ENCODE measurements around the gene FYB1. TPM values are rescaled to one million over a fixed set of nuclear protein-coding genes. Genes with fewer than 3 reads are reported as not detected.

FYB1 gene
- total RNA-seq, 1 donor, result under 0.01 TPM

DNA sequence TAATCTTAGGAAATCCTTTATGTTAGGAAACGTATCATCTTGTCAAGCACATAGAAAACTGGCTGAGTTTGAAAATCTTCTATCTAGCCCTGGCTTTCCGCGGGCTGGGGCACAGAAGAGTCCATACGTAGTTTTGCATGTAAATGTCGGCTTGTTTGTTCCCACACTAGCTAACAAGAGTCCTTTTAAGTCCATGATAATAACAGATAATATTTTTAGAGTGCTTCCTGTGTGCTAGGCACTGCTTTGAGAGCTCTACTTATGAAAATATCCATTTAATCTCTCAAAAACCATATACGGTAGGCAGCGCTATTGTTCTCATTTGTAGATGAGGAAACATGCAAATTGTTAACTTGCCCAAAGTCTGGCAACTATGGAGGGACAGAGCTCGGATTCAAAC, 40.5 kb downstream of the FYB1 start:
- TF ChIP-seq, protein P1, sequence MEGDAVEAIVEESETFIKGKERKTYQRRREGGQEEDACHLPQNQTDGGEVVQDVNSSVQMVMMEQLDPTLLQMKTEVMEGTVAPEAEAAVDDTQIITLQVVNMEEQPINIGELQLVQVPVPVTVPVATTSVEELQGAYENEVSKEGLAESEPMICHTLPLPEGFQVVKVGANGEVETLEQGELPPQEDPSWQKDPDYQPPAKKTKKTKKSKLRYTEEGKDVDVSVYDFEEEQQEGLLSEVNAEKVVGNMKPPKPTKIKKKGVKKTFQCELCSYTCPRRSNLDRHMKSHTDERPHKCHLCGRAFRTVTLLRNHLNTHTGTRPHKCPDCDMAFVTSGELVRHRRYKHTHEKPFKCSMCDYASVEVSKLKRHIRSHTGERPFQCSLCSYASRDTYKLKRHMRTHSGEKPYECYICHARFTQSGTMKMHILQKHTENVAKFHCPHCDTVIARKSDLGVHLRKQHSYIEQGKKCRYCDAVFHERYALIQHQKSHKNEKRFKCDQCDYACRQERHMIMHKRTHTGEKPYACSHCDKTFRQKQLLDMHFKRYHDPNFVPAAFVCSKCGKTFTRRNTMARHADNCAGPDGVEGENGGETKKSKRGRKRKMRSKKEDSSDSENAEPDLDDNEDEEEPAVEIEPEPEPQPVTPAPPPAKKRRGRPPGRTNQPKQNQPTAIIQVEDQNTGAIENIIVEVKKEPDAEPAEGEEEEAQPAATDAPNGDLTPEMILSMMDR (IDR thresholded peaks at IDR 0.05; ENCODE audit: extremely low read depth, low read depth, low read length), result no peak
- no peak overlapping the region for H3K4me2 ChIP-seq (ENCODE audit: insufficient read depth, low read length)
- DNase-seq (ENCODE audit: insufficient read length, low spot score, missing footprints), result no peak

DNA sequence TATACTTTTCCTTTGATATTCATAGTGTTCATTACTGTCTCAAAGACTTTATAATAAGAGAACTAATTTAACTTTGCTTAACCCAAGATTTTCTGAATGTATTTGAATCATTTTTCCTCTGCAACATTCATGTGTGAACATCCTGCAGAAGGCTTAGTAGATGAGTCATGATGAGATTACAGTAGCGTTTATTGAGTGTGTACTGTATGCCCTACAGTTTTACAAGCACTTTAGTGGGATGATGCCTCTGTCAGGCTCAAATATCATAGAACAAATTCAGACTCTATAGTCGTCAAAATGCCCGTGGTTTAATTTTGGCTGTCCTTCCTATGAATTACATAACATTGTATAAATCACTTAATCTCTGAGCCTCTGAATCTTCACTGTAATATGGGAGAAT, 41.2 kb downstream of the FYB1 start:
- H3K27me3 ChIP-seq (ENCODE audit: insufficient read depth, low read length), result peaks cover 7% of the 10 kb centered on the region
- H3K4me2 ChIP-seq (ENCODE audit: insufficient read depth, low read length), result no peak overlapping the region
- H3K79me2 ChIP-seq (ENCODE audit: insufficient read depth, low read length), result no peaks in the 10 kb centered on the region
- H3K4me3 ChIP-seq (ENCODE audit: insufficient read depth, low read length), result no peak overlapping the region
- H3K27ac ChIP-seq (ENCODE audit: low read depth, low read length), result no peak overlapping the region
- no peaks in the 10 kb centered on the region for H3K4me1 ChIP-seq (ENCODE audit: insufficient read depth, low read length)
- H3K36me3 ChIP-seq (ENCODE audit: insufficient read depth, low read length), result no peaks in the 10 kb centered on the region
- no peaks in the 10 kb centered on the region for H4K20me1 ChIP-seq (ENCODE audit: insufficient read depth, low read length)
- no peak overlapping the region for H2AFZ ChIP-seq (ENCODE audit: low read length)
- H3K9me3 ChIP-seq (ENCODE audit: low read depth, low read length), result no peaks in the 10 kb centered on the region
- TF ChIP-seq, protein P1 (IDR thresholded peaks at IDR 0.05; ENCODE audit: extremely low read depth, low read depth, low read length), result no peak
- no peak for DNase-seq (ENCODE audit: insufficient read length, low spot score, missing footprints)

More for the DNA sequence above, 40.5 kb downstream of the FYB1 start:
- H3K79me2 ChIP-seq (ENCODE audit: insufficient read depth, low read length), result no peaks in the 10 kb centered on the region
- H3K27ac ChIP-seq (ENCODE audit: low read depth, low read length), result no peak overlapping the region
- H3K4me3 ChIP-seq (ENCODE audit: insufficient read depth, low read length), result no peak overlapping the region
- H3K27me3 ChIP-seq (ENCODE audit: insufficient read depth, low read length), result peaks cover 7% of the 10 kb centered on the region
- H4K20me1 ChIP-seq (ENCODE audit: insufficient read depth, low read length), result no peaks in the 10 kb centered on the region
- no peaks in the 10 kb centered on the region for H3K36me3 ChIP-seq (ENCODE audit: insufficient read depth, low read length)
- H2AFZ ChIP-seq (ENCODE audit: low read length), result no peak overlapping the region
- H3K4me1 ChIP-seq (ENCODE audit: insufficient read depth, low read length), result no peaks in the 10 kb centered on the region
- H3K9me3 ChIP-seq (ENCODE audit: low read depth, low read length), result no peaks in the 10 kb centered on the region

DNA sequence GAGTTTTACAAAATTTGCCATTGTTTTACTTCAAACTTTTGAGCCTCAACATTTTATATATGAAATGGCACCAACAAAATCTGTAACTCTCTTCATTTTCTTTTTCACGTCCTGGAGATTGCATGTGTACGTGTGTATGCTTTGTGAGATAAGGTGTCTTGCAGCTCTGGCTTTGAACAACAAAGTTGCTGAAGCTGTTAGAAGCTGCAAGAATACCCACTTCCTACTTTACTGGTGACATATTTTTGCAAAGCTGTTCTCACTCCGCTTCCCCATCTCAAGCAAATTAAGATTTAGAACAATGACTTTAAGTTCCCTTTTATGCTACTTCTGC, 41.8 kb downstream of the FYB1 start:
- H3K4me2 ChIP-seq (ENCODE audit: insufficient read depth, low read length), result no peak overlapping the region
- peaks cover 7% of the 10 kb centered on the region for H3K27me3 ChIP-seq (ENCODE audit: insufficient read depth, low read length)
- H3K36me3 ChIP-seq (ENCODE audit: insufficient read depth, low read length), result no peaks in the 10 kb centered on the region
- H3K79me2 ChIP-seq (ENCODE audit: insufficient read depth, low read length), result no peaks in the 10 kb centered on the region
- no peak overlapping the region for H3K27ac ChIP-seq (ENCODE audit: low read depth, low read length)
- TF ChIP-seq, protein P1 (IDR thresholded peaks at IDR 0.05; ENCODE audit: extremely low read depth, low read depth, low read length), result no peak
- no peak overlapping the region for H2AFZ ChIP-seq (ENCODE audit: low read length)
- no peak for DNase-seq (ENCODE audit: insufficient read length, low spot score, missing footprints)
- no peak overlapping the region for H3K4me3 ChIP-seq (ENCODE audit: insufficient read depth, low read length)
- H3K4me1 ChIP-seq (ENCODE audit: insufficient read depth, low read length), result no peaks in the 10 kb centered on the region
- H4K20me1 ChIP-seq (ENCODE audit: insufficient read depth, low read length), result no peaks in the 10 kb centered on the region
- H3K9me3 ChIP-seq (ENCODE audit: low read depth, low read length), result no peaks in the 10 kb centered on the region

DNA sequence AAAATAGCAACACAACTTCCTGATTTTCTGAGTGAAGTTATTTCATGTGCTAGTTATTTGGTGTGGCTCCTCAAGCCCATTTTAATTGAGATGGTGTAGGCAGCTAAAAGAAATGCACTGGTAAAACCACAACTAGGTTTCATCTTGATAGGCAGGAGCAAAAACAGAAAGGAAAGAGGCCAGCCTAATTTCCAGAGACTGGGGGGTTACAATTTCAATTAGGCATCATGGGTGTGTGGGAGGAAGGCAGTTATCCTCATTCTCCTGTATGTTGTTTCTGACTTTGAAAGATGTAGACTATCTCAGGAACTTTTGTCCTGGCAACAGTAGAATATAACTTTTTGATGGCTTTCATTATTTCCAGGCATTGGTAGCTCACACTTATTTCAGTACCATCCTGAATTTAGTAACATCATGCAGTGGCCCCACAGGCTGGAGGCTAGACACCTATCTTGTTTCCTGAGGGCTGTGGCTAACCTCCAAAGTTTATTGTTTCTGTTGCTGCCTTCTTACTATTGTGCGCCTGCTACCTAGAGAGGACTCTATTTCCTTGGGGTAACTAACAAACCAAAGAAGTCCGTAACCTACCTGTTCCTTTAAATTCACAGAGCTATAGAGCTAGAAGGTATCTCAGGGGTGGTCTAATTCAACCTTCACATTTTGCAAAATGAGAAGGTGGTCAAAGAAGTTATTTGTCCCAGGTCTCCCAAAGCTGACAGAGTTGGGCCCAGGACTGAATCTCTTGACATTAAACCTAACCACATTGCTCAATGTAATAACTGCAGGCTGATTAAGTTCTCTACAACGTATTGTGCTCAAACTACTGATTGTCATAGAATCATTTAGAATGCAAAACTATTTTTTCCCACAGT, 42.4 kb downstream of the FYB1 start:
- H3K4me3 ChIP-seq (ENCODE audit: insufficient read depth, low read length), result no peak overlapping the region
- TF ChIP-seq, protein P1 (IDR thresholded peaks at IDR 0.05; ENCODE audit: extremely low read depth, low read depth, low read length), result no peak
- H3K27me3 ChIP-seq (ENCODE audit: insufficient read depth, low read length), result peaks cover 7% of the 10 kb centered on the region
- H4K20me1 ChIP-seq (ENCODE audit: insufficient read depth, low read length), result no peaks in the 10 kb centered on the region
- H3K4me2 ChIP-seq (ENCODE audit: insufficient read depth, low read length), result no peak overlapping the region
- DNase-seq (ENCODE audit: insufficient read length, low spot score, missing footprints), result no peak
- H3K36me3 ChIP-seq (ENCODE audit: insufficient read depth, low read length), result no peaks in the 10 kb centered on the region
- no peaks in the 10 kb centered on the region for H3K9me3 ChIP-seq (ENCODE audit: low read depth, low read length)
- no peaks in the 10 kb centered on the region for H3K79me2 ChIP-seq (ENCODE audit: insufficient read depth, low read length)
- no peak overlapping the region for H2AFZ ChIP-seq (ENCODE audit: low read length)
- no peak overlapping the region for H3K27ac ChIP-seq (ENCODE audit: low read depth, low read length)
- H3K4me1 ChIP-seq (ENCODE audit: insufficient read depth, low read length), result no peaks in the 10 kb centered on the region
